ENCODE results near the gene MRAP2. TPM values are rescaled to one million over a fixed set of nuclear protein-coding genes. Genes with fewer than 3 reads are reported as not detected.

Gene MRAP2
- polyA plus RNA-seq, 1 donor (not counting 4 experiments of a cell fraction or from before 2014, with no cell fraction given), result 3.0 TPM

GRCh38 chr6:84093441-84094435 is 60.2 kb downstream of the MRAP2 start:
- FAIRE-seq (no peak), DNase-seq (ENCODE audit: low read depth, low spot score) (no peak)
- no peaks in the 10 kb centered on the region for H3K79me2 ChIP-seq (ENCODE audit: control insufficient read depth, insufficient read depth, low read length)

GRCh38 chr6:84095156-84095555 is 61.6 kb downstream of the MRAP2 start:
- no peaks in the 10 kb centered on the region for H4K20me1 ChIP-seq (ENCODE audit: control insufficient read depth, extremely low read depth, insufficient read depth, low read length)
- FAIRE-seq (no peak), DNase-seq (ENCODE audit: low read depth, low spot score) (no peak)
- no peak for TF ChIP-seq CTCF (optimal IDR thresholded peaks at IDR 0.05 in 1 of 3, IDR thresholded peaks at IDR 0.05 in 1 of 3, conservative IDR thresholded peaks at IDR 0.05 in 1 of 3; ENCODE audit: extremely low read depth in 1 of 3, insufficient read depth in 2 of 3, low read length in 3 of 3)
- no peak for TF ChIP-seq EZH2 (IDR thresholded peaks at IDR 0.05; ENCODE audit: low read length)
- H3K9ac ChIP-seq (ENCODE audit: control insufficient read depth, extremely low read depth, insufficient read depth, low read length), result no peak overlapping the region
- H3K27me3 ChIP-seq (ENCODE audit: control insufficient read depth, extremely low read depth, insufficient read depth, low read length), result no peaks in the 10 kb centered on the region
- no peak overlapping the region for H3K27ac ChIP-seq (ENCODE audit: control insufficient read depth, insufficient read depth, low read length)
- no peaks in the 10 kb centered on the region for H3K4me1 ChIP-seq (ENCODE audit: control insufficient read depth, extremely low read depth, insufficient read depth, low read length)
- dilution Hi-C loops (cut with MboI; ENCODE audit: extremely low pct_ligation_motif_present, low sequenced_read_pairs), result no loop called here
- H3K9me3 ChIP-seq (ENCODE audit: control insufficient read depth, low read depth, low read length), result no peaks in the 10 kb centered on the region
- H3K4me3 ChIP-seq (ENCODE audit: control insufficient read depth in 2 of 3, extremely low read depth in 1 of 3, insufficient read depth in 2 of 3, low read depth in 1 of 3, low read length in 3 of 3), result no peak overlapping the region
- no peak overlapping the region for H2AFZ ChIP-seq (ENCODE audit: control insufficient read depth, low read length)
- no peaks in the 10 kb centered on the region for H3K9me1 ChIP-seq (ENCODE audit: control insufficient read depth, extremely low read depth, insufficient read depth, low read length)
- no peak overlapping the region for H3K4me2 ChIP-seq (ENCODE audit: control insufficient read depth, extremely low read depth, insufficient read depth, low read depth, low read length)
- H3K36me3 ChIP-seq (ENCODE audit: control insufficient read depth in 2 of 2, extremely low read depth in 1 of 2, insufficient read depth in 2 of 2, low read length in 2 of 2), result no peaks in the 10 kb centered on the region
- no peaks in the 10 kb centered on the region for H3K79me2 ChIP-seq (ENCODE audit: control insufficient read depth, insufficient read depth, low read length)

More at GRCh38 chr6:84093441-84094435, 60.2 kb downstream of the MRAP2 start:
- Histone ChIP-seq H3K9me3 (ENCODE audit: control insufficient read depth, low read depth, low read length) (no peaks in the 10 kb centered on the region), H3K9ac (ENCODE audit: control insufficient read depth, extremely low read depth, insufficient read depth, low read length) (no peak overlapping the region), H3K27ac (ENCODE audit: control insufficient read depth, insufficient read depth, low read length) (no peak overlapping the region), H4K20me1 (ENCODE audit: control insufficient read depth, extremely low read depth, insufficient read depth, low read length) (no peaks in the 10 kb centered on the region), H3K4me2 (ENCODE audit: control insufficient read depth, extremely low read depth, insufficient read depth, low read depth, low read length) (no peak overlapping the region), H3K4me1 (ENCODE audit: control insufficient read depth, extremely low read depth, insufficient read depth, low read length) (no peaks in the 10 kb centered on the region), H3K36me3 (ENCODE audit: control insufficient read depth in 2 of 2, extremely low read depth in 1 of 2, insufficient read depth in 2 of 2, low read length in 2 of 2) (no peaks in the 10 kb centered on the region), H2AFZ (ENCODE audit: control insufficient read depth, low read length) (no peak overlapping the region), H3K4me3 (ENCODE audit: control insufficient read depth in 2 of 3, extremely low read depth in 1 of 3, insufficient read depth in 2 of 3, low read depth in 1 of 3, low read length in 3 of 3) (no peak overlapping the region), H3K27me3 (ENCODE audit: control insufficient read depth, extremely low read depth, insufficient read depth, low read length) (no peaks in the 10 kb centered on the region), H3K9me1 (ENCODE audit: control insufficient read depth, extremely low read depth, insufficient read depth, low read length) (no peaks in the 10 kb centered on the region)
- dilution Hi-C loops (cut with MboI; ENCODE audit: extremely low pct_ligation_motif_present, low sequenced_read_pairs), result no loop called here
- no peak for TF ChIP-seq CTCF (optimal IDR thresholded peaks at IDR 0.05 in 1 of 3, IDR thresholded peaks at IDR 0.05 in 1 of 3, conservative IDR thresholded peaks at IDR 0.05 in 1 of 3; ENCODE audit: extremely low read depth in 1 of 3, insufficient read depth in 2 of 3, low read length in 3 of 3)
- no peak for TF ChIP-seq EZH2 (IDR thresholded peaks at IDR 0.05; ENCODE audit: low read length)
